HG02938 (cell line): ENCODE data around the gene ELOVL2.
"Not testable (repeated sequence)": the region's sequence is repeated elsewhere in the genome, so short reads cannot be mapped to it uniquely, and the experiment has no call there.

Experiments
- ATAC-seq: cut with Tn5 transposase; IDR thresholded peaks from one replicate; pipeline ENCODE4 v1.9.1; 2021; ENCODE audit warnings: mild to moderate bottlenecking, moderate library complexity; ENCODE audit not compliant: unreplicated experiment

ELOVL2 gene, protein sequence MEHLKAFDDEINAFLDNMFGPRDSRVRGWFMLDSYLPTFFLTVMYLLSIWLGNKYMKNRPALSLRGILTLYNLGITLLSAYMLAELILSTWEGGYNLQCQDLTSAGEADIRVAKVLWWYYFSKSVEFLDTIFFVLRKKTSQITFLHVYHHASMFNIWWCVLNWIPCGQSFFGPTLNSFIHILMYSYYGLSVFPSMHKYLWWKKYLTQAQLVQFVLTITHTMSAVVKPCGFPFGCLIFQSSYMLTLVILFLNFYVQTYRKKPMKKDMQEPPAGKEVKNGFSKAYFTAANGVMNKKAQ

GRCh38 chr6:11043961-11044711 is at the start of gene ELOVL2:
TSS of gene ELOVL2 (minus strand) at chr6:11044305. CDS start at chr6:11044230, 75 bp downstream.
- ATAC-seq, result no peak

- peak; percentile 14 for ATAC-seq
Observed at GRCh38 chr6:11093376-11093625, 49.2 kb upstream of the ELOVL2 start.

GRCh38 chr6:11092668-11093375 is 48.7 kb upstream of the ELOVL2 start:
- ATAC-seq, result peak; percentile 38

DNA sequence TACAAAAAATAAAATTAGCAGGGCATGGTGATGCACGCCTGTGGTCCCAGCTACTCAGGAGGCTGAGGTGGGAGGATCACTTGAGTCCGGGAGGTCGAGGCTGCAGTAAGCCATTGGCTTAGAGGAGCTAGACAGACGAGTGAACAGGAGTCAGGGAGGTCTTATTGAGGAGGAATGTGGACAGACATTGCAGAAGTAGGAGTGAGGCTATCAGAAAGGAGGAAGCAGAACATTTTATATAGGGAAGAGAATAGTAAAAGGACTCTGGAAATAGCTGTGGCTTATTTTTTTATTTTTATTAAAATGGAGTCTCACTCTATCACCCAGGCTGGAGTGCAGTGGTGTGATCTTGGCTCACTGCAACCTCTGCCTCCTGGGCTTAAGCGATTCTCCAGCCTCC is 47.0 kb upstream of the ELOVL2 start:
- not testable (repeated sequence) for ATAC-seq

- ATAC-seq, result no peak
Observed at GRCh38 chr6:11089695-11090094, 45.6 kb upstream of the ELOVL2 start.

- not testable (repeated sequence) for ATAC-seq
Observed at GRCh38 chr6:11087141-11087812, 43.2 kb upstream of the ELOVL2 start.

- ATAC-seq, result no peak
Observed at GRCh38 chr6:11085758-11086435, 41.8 kb upstream of the ELOVL2 start.

- ATAC-seq, result no peak
Observed at GRCh38 chr6:11083956-11084355, 39.9 kb upstream of the ELOVL2 start.

GRCh38 chr6:11083491-11083890 is 39.4 kb upstream of the ELOVL2 start:
- ATAC-seq, result no peak

- no peak for ATAC-seq
Observed at GRCh38 chr6:11080296-11080695, 36.2 kb upstream of the ELOVL2 start.

GRCh38 chr6:11078266-11078665 is 34.2 kb upstream of the ELOVL2 start:
- ATAC-seq, result no peak

DNA sequence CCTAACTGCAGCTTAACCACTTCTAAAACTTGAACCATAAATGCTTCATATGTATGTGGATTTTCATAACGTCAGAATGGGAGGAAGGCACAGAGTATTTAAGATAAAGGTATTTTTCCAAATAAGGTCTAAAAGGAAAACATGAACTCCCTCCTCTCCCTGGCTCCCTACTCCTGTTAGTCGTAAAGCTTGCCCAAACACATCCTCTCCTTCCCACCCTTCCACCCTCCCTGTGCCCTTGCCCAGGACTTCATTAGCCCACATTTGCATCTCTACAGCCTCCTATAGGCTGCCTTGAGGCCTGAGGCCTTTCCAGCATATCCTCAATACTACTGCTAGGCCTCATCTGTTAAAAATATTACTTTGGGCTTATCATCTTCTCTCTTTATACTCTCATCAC is 32.4 kb upstream of the ELOVL2 start:
- no peak for ATAC-seq

- no peak for ATAC-seq
Observed at GRCh38 chr6:11072101-11072500, 28.0 kb upstream of the ELOVL2 start.

GRCh38 chr6:11069760-11070159 is 25.7 kb upstream of the ELOVL2 start:
- ATAC-seq, result no peak

DNA sequence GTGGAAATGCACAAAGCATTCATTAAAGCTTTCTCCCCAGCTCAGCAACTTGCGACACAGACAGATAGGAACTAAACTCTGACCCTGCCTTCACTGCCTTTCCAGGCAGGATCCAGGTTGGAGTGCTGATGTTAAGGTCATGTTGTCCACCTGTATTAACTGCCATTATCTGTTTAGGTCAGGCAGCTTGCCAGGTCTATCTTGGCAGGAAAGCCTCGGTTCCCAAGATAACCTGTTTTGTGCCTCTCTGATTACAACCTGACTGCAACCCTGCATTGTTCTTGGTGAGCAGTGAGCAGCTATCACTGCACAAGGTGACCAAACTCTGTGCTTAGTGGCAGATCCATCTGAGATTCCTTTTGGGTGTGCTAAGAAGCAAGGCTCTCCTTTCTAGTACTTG is 23.2 kb upstream of the ELOVL2 start:
- no peak for ATAC-seq

- ATAC-seq, result no peak
Observed at GRCh38 chr6:11066505-11067347, 22.6 kb upstream of the ELOVL2 start.

- ATAC-seq, result no peak
Observed at GRCh38 chr6:11065436-11066202, 21.5 kb upstream of the ELOVL2 start.

GRCh38 chr6:11064836-11065235 is 20.7 kb upstream of the ELOVL2 start:
- ATAC-seq, result no peak

- ATAC-seq, result no peak
Observed at GRCh38 chr6:11062715-11063114, 18.6 kb upstream of the ELOVL2 start.
